K562 (cell line): ENCODE data around the gene TENM3. TPM values are rescaled to one million over a fixed set of nuclear protein-coding genes. Genes with fewer than 3 reads are reported as not detected.

ENCODE experiments used
- ATF7 ChIP-seq: fragments of 450-650 bp; IDR thresholded peaks from 2 replicates; pipeline ENCODE4 v1.7.1; 2014; ENCODE audit warnings: mild to moderate bottlenecking, moderate library complexity
- ETS2 ChIP-seq: IDR thresholded peaks from 2 replicates; pipeline ENCODE4 v1.6.1; 2016; ENCODE audit warnings: borderline replicate concordance, missing genetic modification characterization, mild to moderate bottlenecking, moderate library complexity, missing compliant biosample characterization; ENCODE audit not compliant: poor library complexity, severe bottlenecking
- ETV6 ChIP-seq, 3 experiments: fragments of 150-350 bp in 1 of 3; sonication (generic) in 1 of 3; formaldehyde crosslinking in 1 of 3; IDR thresholded peaks; 2 replicates each; pipeline versions ENCODE4 v1.6.1 to v1.8.0; 2014 to 2022; ENCODE audit warnings: borderline replicate concordance in 2 of 3, low read depth in 2 of 3, antibody characterized with exemption in 1 of 3, low read length in 1 of 3, mild to moderate bottlenecking in 1 of 3, missing genetic modification reagents in 1 of 3
- FOXA1 ChIP-seq: fragments of 450-650 bp; IDR thresholded peaks from 2 replicates; pipeline ENCODE4 v1.6.1; 2016; ENCODE audit warnings: mild to moderate bottlenecking, borderline replicate concordance
- JUN ChIP-seq, 2 experiments: sonication (generic) in 1 of 2; formaldehyde crosslinking in 1 of 2; IDR thresholded peaks; 2 replicates each; pipeline versions ENCODE4 v1.6.1 to v1.8.0; 2012 to 2022; ENCODE audit warnings: borderline replicate concordance in 2 of 2, mild to moderate bottlenecking in 2 of 2, improper control_type of control experiment in 1 of 2, low read depth in 1 of 2, low read length in 1 of 2, missing genetic modification reagents in 1 of 2
- JUND ChIP-seq, 2 experiments: IDR thresholded peaks; 2 replicates in 1 of 2; 3 replicates in 1 of 2; pipeline ENCODE4 v1.6.1; 2011; ENCODE audit warnings: borderline replicate concordance in 2 of 2, low read depth in 2 of 2, low read length in 2 of 2, improper control_type of control experiment in 1 of 2, missing biosample characterization in 1 of 2, missing genetic modification characterization in 1 of 2, missing genetic modification reagents in 1 of 2
- KDM2B ChIP-seq: fragments of 250-450 bp; sonication (Bioruptor Pico); IDR thresholded peaks from 2 replicates; pipeline ENCODE4 v1.8.0; 2021; ENCODE audit warnings: mild to moderate bottlenecking, moderate library complexity
- MTA2 ChIP-seq: fragments of 450-650 bp; IDR thresholded peaks from 2 replicates; pipeline ENCODE4 v1.6.1; 2016; ENCODE audit warnings: low read depth
- NONO ChIP-seq, 2 experiments: fragments of 200-400 bp in 1 of 2; fragments of 450-650 bp in 1 of 2; formaldehyde crosslinking in 1 of 2; IDR thresholded peaks; 2 replicates each; pipeline ENCODE4 v1.6.1; 2017; ENCODE audit warnings: low read depth in 2 of 2, mild to moderate bottlenecking in 2 of 2, moderate library complexity in 2 of 2, low read length in 1 of 2
- PTTG1 ChIP-seq: fragments of 450-650 bp; IDR thresholded peaks from 2 replicates; pipeline ENCODE4 v1.6.1; 2016; ENCODE audit warnings: low read depth, mild to moderate bottlenecking, missing genetic modification characterization, missing compliant biosample characterization
- PURB ChIP-seq: sonication (generic); formaldehyde crosslinking; IDR thresholded peaks from 2 replicates; pipeline ENCODE4 v1.9.0; 2021; ENCODE audit warnings: low read depth, mild to moderate bottlenecking, missing genetic modification reagents
- TEAD4 ChIP-seq, 2 experiments: sonication (generic) in 1 of 2; formaldehyde crosslinking in 1 of 2; IDR thresholded peaks; 2 replicates each; pipeline versions ENCODE4 v1.6.1 to v1.8.0; 2012 to 2022; ENCODE audit warnings: borderline replicate concordance in 1 of 2, inconsistent platforms in 1 of 2, low read length in 1 of 2, mild to moderate bottlenecking in 1 of 2, missing genetic modification reagents in 1 of 2
- ZNF263 ChIP-seq: sonication (generic); formaldehyde crosslinking; IDR thresholded peaks from 2 replicates; pipeline ENCODE4 v1.8.0; 2022; ENCODE audit warnings: mild to moderate bottlenecking, missing genetic modification reagents, borderline replicate concordance
- ZNF717 ChIP-seq: fragments of 250-450 bp; sonication (Bioruptor Pico); IDR thresholded peaks from 2 replicates; pipeline ENCODE4 v1.5.0; 2021
- polyA plus RNA-seq, 8 experiments: library from polyadenylated mRNA; depleted of rRNA in 4 of 8; stranded (reverse) in 5 of 8; unstranded in 3 of 8; fragments of >200 nt; fragmentation: Nextera tagmentation in 2 of 8; fragmentation: Illumina TruSeq in 1 of 8; extraction: Ambion mirVana in 2 of 8; extraction: Trizol in 1 of 8; gene quantifications; 2 replicates each; pipeline versions ENCODE4 v1.2.1 to v1.2.3, GENCODE V29; 2011 to 2014; ENCODE audit warnings: inconsistent platforms in 1 of 8, missing spikeins in 1 of 8
- total RNA-seq, 7 experiments: library from RNA; depleted of rRNA in 6 of 7; stranded (reverse); fragments of >200 nt in 6 of 7; fragmentation: Illumina TruSeq in 2 of 7; extraction: Trizol in 2 of 7; gene quantifications; 2 replicates each; pipeline versions ENCODE4 v1.2.1 to v1.2.3, GENCODE V29; 2011 to 2021; ENCODE audit warnings: low replicate concordance in 1 of 7
- TF ChIP-seq, protein P1 (sequence below): fragments of 450-650 bp; IDR thresholded peaks from 2 replicates; pipeline ENCODE4 v1.6.1; 2016; ENCODE audit warnings: antibody characterized with exemption
- TF ChIP-seq, protein P2 (sequence below): sonication (generic); formaldehyde crosslinking; IDR thresholded peaks from 2 replicates; pipeline ENCODE4 v1.8.0; 2023; ENCODE audit warnings: missing genetic modification reagents, mild to moderate bottlenecking, borderline replicate concordance
- TF ChIP-seq, protein P3 (sequence below): fragments of 250-450 bp; sonication (Bioruptor Pico); IDR thresholded peaks from 2 replicates; pipeline ENCODE4 v1.5.0; 2022; ENCODE audit warnings: mild to moderate bottlenecking

Gene TENM3
- total and polyA plus RNA-seq, 9 of the 15 experiments (the other 6 are each of a cell fraction or from before 2014, with no cell fraction given): 0.01 to 0.02 TPM; not detected in 7

GRCh38 chr4:182698212-182698611 lies 455.0 kb downstream of the TENM3 start (continued):
- TF ChIP-seq JUN (IDR thresholded peaks at IDR 0.05; ENCODE audit: borderline replicate concordance, low read depth, low read length): 0 out of 2 replicates have a peak, but pooled peaks have one; percentile 52
- no peak for TF ChIP-seq JUN (CRISPR knock-in tag; IDR thresholded peaks at IDR 0.05; ENCODE audit: borderline replicate concordance)
- TF ChIP-seq ETS2: no peak
- TF ChIP-seq ZNF717: no peak
- TF ChIP-seq KDM2B: no peak
- TF ChIP-seq MTA2: no peak
- TF ChIP-seq PURB (CRISPR knock-in tag): no peak
- no peak for TF ChIP-seq FOXA1
- TF ChIP-seq, protein P1, sequence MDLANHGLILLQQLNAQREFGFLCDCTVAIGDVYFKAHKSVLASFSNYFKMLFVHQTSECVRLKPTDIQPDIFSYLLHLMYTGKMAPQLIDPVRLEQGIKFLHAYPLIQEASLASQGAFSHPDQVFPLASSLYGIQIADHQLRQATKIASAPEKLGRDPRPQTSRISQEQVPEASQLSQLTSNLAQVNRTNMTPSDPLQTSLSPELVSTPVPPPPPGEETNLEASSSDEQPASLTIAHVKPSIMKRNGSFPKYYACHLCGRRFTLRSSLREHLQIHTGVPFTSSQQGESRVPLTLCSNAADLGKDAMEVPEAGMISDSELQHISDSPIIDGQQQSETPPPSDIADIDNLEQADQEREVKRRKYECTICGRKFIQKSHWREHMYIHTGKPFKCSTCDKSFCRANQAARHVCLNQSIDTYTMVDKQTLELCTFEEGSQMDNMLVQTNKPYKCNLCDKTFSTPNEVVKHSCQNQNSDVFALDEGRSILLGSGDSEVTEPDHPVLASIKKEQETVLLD: no peak
- no peak for TF ChIP-seq NONO (IDR thresholded peaks at IDR 0.05; ENCODE audit: low read depth in 2 of 2, low read length in 1 of 2)
- 0 out of 2 replicates have a peak, but pooled peaks have one; percentile 36 for TF ChIP-seq ATF7
- no peak for TF ChIP-seq ETV6 (IDR thresholded peaks at IDR 0.05; ENCODE audit: borderline replicate concordance in 1 of 2, low read depth in 2 of 2, low read length in 1 of 2)
- TF ChIP-seq ETV6 (CRISPR knock-in tag; IDR thresholded peaks at IDR 0.05; ENCODE audit: borderline replicate concordance): no peak
- TF ChIP-seq PTTG1 (tag): no peak
- no peak for TF ChIP-seq ZNF263
- no peak for TF ChIP-seq TEAD4 (IDR thresholded peaks at IDR 0.05; ENCODE audit: low read length)
- no peak for TF ChIP-seq TEAD4 (CRISPR knock-in tag; IDR thresholded peaks at IDR 0.05; ENCODE audit: borderline replicate concordance)
- TF ChIP-seq, protein P2, sequence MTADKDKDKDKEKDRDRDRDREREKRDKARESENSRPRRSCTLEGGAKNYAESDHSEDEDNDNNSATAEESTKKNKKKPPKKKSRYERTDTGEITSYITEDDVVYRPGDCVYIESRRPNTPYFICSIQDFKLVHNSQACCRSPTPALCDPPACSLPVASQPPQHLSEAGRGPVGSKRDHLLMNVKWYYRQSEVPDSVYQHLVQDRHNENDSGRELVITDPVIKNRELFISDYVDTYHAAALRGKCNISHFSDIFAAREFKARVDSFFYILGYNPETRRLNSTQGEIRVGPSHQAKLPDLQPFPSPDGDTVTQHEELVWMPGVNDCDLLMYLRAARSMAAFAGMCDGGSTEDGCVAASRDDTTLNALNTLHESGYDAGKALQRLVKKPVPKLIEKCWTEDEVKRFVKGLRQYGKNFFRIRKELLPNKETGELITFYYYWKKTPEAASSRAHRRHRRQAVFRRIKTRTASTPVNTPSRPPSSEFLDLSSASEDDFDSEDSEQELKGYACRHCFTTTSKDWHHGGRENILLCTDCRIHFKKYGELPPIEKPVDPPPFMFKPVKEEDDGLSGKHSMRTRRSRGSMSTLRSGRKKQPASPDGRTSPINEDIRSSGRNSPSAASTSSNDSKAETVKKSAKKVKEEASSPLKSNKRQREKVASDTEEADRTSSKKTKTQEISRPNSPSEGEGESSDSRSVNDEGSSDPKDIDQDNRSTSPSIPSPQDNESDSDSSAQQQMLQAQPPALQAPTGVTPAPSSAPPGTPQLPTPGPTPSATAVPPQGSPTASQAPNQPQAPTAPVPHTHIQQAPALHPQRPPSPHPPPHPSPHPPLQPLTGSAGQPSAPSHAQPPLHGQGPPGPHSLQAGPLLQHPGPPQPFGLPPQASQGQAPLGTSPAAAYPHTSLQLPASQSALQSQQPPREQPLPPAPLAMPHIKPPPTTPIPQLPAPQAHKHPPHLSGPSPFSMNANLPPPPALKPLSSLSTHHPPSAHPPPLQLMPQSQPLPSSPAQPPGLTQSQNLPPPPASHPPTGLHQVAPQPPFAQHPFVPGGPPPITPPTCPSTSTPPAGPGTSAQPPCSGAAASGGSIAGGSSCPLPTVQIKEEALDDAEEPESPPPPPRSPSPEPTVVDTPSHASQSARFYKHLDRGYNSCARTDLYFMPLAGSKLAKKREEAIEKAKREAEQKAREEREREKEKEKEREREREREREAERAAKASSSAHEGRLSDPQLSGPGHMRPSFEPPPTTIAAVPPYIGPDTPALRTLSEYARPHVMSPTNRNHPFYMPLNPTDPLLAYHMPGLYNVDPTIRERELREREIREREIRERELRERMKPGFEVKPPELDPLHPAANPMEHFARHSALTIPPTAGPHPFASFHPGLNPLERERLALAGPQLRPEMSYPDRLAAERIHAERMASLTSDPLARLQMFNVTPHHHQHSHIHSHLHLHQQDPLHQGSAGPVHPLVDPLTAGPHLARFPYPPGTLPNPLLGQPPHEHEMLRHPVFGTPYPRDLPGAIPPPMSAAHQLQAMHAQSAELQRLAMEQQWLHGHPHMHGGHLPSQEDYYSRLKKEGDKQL (CRISPR knock-in tag): no peak
- TF ChIP-seq, protein P3, sequence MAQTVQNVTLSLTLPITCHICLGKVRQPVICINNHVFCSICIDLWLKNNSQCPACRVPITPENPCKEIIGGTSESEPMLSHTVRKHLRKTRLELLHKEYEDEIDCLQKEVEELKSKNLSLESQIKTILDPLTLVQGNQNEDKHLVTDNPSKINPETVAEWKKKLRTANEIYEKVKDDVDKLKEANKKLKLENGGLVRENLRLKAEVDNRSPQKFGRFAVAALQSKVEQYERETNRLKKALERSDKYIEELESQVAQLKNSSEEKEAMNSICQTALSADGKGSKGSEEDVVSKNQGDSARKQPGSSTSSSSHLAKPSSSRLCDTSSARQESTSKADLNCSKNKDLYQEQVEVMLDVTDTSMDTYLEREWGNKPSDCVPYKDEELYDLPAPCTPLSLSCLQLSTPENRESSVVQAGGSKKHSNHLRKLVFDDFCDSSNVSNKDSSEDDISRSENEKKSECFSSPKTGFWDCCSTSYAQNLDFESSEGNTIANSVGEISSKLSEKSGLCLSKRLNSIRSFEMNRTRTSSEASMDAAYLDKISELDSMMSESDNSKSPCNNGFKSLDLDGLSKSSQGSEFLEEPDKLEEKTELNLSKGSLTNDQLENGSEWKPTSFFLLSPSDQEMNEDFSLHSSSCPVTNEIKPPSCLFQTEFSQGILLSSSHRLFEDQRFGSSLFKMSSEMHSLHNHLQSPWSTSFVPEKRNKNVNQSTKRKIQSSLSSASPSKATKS (CRISPR knock-in tag): no peak
- TF ChIP-seq JUND (IDR thresholded peaks at IDR 0.05; ENCODE audit: borderline replicate concordance, low read depth, low read length): peak; percentile 85
- TF ChIP-seq JUND (tag; IDR thresholded peaks at IDR 0.05; ENCODE audit: borderline replicate concordance, low read depth, low read length): peak; percentile 89; the same call in 2 of the 3 replicates
